ENCODE data around the gene CNMD.

GRCh38 chr13:52779103-52779502 is 39.5 kb upstream of the CNMD start:
- TF ChIP-seq CTCF (IDR thresholded peaks at IDR 0.05 in 4 of 5, conservative IDR thresholded peaks at IDR 0.05 in 1 of 5), result no peak
- TF ChIP-seq POLR2A (IDR thresholded peaks at IDR 0.05), result no peak
